ENCODE data around the gene NCOA3.

The NCOA3 gene

DNA sequence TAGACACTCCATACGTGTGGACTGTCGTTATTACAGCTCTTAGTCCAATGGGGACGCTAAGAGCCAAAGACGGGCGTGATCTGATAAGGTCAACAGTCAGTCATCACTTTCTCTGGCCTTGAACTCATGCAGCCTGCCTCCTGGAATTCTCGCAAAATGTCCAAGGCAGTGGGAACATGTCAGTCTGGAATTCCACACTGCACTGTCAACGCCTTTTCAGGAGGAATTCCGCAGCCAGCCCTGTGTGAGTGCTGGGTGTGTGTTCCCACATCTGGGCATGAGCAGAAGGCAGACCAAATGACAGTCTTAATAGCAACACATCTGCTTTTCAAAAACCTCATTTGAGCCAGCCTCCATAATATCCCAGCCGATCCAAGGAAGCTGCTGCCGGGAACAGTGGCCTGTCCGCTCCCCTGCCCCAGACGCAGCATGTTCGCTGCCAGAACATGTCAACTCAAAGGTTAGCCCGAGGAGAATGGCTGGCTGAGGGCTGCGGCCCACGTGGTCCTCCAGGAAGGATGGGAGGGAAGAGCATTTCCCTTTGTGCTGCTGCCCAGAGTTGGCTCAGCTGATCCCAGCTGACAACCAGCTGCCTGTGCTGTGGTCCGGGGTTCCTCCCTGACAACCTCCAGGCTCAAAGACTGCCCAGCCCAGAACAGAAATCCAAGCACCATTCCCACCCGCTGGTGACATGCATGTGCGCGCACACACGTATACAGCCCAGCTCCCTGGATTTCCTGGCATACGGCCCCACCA is 180.5 kb downstream of the NCOA3 start:
- DNase-seq: peak in 11 of 14 donors; percentile 11 to 74 (median 53)

DNA sequence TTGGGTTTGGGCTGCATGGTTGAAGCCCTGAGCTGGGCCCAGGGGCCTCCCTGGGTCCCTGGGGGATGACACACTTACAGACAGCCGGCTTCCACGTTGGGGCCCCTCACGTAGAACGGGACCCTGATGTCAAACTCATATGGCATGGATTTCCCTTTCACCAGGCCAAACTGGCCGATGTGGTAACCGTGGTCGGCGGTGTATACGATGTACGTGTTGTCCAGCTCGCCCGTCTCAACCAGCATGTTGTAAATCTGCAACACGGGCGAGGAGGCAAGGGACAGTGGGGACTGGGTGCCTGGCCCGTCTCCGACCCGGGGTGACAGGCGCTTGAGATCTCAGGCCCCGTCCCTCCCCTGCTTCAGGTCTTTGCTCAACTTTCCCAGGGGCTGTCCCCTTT is 181.2 kb downstream of the NCOA3 start:
- no peak for DNase-seq

DNA sequence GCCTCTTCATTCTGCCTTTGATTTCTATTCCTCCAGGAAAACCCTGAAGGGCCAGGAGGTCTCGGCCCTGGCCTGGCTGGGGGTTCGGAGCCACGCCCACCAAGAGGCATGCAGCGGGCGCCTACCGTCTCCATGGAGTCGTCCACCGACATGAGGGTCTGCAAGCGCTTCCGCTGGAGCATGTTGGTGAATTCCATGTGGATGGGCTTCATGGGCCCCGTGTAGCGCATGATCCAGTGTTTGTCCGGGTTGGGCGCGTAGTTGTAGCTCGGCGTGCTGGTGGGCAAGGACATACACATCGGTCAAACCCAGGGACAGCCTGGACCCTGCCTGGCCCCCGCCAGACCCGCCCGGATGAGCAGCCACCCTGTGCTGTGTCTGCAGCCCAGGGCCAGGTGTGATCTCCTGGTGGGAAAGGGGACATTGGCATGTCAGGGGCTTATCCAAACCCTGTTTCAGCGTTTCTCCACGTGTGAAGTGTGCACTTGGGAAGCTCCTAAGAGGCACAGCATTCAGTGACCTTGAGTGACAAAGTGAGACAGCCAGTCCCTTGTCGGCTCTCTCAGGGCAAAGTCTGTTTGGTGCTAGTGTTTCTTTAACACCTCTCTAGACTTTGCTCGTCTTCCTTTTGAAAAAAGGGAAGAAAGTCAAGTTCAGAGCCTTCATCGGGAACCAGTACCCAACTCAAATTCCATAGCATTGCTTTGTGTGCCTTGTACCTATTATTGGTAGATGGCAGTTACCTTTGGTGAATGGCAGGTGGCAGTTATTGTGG is 182.8 kb downstream of the NCOA3 start:
- DNase-seq: no peak

DNA sequence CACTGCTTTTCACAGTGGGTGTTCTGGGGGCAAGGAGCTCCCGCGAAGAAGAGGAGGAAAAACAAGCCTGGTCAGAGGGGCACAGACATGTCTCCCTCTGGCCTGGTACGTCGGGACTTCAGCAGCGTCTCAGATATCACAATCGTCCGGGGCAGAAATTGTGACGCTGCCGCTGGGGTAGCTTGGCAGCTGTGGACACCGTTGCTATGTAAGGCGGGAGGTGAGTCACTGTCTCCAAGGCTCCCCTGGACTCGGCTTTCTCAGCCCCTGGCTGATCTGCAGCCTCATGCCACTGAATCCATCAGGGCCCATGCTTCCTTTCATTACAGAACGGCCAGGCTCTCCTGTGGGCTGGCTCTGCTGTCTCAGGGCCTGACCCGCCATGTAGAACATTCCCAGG is 184.9 kb downstream of the NCOA3 start:
- peak in 5 of 14 donors; percentile 7 to 60 (median 18) for DNase-seq

DNA sequence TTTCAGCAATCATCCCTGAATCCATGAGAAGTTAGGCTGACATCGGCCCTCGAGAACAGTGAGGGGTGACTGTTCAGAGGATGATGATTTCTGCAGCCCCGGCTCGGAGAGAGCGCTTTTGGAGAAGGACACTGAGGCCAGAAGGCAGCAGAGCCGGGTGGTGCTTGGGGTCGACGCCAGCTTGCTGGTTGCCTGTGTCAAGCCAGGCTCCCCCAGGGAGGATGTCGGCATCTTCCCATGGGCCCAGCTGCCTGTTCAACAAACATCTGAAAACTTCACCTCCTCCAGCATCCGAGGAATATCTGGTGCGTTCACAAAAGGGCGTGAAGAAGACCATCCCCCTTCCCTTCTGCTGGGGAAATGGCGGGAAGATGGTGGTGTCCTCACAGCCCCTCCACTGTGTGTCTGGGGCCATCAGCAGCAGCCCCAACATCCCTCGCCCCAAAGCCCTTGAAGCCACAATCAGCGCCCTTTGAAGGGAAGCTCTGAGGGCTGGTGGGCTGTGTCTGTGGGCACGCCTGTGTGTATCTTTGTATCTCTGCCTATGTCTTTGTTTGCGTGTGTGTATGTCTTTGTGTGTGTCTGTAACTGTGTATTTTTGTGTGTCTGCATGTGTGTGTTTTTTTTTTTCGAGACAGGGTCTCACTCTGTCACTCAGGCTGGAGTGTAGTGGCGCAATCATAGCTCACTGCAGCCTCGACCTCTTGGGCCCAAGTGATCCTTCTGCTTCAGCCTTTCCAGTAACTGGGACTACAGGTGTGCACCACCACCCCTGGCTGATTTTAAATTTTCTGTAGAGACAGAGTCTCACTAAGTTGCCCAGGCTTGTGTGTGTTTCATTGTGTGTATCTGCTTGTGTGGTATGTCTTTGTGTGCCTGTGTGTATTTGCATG is 185.7 kb downstream of the NCOA3 start:
- DNase-seq: no peak

DNA sequence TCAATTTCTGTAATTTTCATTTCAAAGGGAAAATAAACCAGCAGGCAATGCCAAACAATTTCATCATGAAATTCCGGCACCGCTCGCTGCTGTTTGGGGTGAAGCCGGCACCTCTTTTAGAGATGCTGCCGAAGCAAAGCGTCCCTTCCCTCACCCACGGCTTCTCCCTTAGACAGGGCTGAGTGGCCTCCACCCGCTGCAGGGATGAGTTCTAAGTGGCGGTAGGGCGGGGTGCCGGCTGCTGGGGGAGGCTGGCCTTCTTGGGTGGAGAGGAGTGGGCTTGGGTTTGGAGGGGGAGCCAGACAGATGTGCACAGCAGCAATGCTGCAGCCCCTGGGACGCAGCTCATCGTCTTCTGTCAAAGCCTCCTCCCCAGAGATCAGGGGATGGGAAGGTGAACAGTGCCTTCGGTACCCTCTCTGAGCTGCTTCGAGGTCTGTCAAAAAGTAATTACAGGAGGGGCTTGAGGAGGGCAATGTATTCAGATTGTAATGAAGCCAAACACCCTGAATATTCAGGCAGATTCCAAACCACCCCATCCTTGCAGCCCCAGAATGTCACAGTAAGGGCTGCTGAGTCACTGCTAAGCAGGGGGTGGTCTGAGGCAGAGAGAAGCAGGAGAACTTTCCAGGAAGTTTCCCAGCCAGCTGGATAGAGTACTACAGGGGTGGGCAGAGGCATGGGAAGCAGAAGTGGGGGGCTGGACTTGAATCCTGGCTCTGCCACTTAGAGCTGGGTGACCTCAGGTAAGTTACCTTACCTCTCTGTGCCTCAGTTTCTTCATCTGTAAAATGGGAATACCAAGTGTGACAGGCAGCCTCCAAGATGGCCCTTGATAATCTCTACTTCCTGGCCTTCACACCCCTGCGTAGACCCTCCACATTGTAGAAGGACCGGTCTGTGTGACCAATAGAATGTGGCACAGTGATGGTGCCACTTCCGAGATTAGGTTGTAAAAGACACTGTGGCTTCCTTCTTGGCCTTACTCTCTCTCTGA is 187.0 kb downstream of the NCOA3 start:
- DNase-seq: no peak

DNA sequence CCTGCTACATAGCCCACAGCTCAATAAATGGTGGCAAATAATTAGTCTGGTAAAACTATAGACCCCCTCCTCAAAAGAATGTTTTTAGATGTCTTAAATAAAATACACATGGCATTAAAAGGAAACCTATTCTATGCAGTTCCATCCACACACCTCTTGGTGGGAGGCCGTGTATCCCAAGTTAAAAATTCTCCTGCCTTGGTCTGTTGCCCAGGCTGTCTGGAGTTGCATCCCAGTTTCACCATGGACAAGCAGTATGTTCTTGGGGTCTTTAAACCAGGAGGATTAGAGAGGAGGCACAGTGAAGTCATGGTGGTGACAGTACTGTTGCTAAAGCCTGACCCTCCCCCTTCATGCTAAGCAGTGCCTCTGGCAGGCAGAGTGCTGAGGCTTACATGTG is 188.0 kb downstream of the NCOA3 start:
- no peak for DNase-seq

DNA sequence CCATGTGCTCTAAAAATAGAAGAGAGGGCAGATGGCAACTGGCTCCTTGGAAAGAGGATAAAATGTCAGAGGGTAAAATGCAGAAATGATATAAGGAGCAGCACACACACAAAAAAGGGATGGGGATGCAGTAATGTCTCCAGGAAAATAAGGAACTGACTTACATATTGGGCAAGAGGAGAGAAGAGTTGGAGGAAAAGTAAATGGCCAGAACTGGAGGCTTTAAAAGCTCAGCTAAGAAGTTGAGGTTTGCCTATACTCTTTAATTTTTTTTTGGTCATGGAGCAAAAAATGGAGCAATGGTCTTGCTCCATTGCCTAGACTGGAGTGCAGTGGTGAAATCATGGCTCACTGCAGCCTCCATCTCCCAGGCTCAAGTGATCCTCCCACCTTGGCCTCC is 189.9 kb downstream of the NCOA3 start:
- DNase-seq: no peak

DNA sequence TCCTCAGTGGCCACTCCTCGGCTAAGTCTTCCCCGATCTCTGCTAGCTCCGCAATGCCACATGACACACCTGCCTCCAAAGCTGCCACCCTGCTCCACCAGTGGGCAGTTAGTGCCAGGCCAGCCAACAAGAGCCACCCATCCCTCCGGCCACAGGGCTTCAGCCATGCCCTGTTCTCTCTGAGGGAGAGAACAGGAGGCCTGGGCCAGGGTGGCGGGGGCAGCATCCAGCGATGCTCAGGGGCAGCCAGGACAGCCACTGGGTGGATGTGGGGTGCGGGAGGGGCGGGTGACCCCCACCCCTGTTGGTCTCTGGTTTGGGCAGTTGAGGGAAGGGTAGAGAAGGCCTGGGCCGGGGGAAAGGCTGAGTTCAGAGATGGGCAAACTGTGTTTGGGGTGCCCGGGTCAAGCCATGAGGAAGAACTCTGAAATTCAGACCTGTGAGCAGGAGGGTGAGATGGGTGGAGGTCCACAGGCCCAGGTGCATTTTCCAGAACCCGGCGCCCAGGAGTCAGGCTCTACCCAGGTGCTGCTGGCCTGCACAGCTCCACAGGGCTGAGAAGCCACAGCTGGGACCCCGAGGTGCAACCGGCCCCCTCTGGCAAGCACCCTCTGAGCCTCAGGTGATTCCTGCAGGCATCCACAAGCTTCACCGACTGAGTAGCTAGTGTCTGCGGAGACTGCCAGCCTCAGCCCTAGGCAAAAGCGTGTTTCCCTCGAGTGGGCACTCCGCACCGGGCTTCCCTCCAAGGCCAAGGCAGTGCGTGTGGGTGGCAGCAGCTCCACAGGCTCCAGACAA is 192.5 kb downstream of the NCOA3 start:
- no peak for DNase-seq

DNA sequence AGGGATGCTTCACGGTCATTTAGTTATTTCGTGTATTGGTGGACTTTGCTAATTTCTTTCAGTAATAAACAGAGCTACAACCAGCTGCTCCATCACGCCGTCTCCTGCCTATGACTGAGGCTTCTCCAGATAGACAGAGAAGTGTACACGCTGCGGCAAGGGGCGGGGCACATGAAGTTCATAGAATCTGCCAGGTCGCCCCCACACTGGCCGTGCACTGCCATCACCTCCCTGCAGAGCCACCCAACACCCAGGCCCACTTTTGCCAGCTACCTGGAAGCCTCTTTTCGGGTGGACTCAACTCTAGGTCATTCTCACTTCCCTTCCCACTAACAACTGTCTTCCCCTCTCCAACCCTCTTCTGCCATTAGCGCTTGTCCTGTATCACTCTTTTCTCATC is 195.2 kb downstream of the NCOA3 start:
- DNase-seq: no peak

DNA sequence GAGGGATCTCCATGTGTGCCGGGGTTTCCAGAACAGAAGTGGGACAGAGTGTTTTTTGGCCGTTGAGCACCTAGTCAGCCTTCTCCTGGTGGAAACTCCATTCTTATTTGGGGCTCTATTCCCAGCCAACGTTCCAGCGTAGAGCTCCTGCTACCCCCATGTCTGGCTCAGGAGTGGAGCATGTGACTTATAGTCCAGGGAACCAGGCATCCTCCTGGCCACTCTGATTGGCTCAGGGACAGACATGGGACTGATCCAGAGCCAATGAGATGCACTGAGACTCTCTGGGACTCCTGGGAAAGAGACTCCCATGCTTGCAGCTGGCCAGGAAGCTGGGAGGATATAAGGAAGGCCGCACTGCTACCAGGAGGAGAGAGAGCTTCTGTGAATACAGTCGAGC is 196.5 kb downstream of the NCOA3 start:
- no peak for DNase-seq

DNA sequence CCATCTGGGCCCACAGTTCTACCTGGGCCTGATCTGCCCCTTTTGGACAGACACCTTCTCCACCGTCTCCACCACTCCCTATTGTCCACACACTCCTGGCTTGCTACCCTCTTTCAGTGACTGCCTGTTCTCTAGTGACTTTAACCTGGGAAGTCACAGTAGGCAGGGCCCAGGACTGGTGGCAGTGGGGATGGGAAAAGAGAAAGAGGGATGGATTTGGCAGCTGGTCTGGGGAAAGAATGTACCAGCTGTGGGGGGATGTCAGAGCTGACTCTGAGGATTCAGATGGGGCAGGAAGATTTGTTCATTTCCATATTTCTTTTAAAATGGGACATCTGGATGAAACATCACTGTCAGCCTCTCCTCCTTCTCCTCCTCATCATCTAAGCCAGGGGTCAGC is 198.1 kb downstream of the NCOA3 start:
- no peak for DNase-seq

DNA sequence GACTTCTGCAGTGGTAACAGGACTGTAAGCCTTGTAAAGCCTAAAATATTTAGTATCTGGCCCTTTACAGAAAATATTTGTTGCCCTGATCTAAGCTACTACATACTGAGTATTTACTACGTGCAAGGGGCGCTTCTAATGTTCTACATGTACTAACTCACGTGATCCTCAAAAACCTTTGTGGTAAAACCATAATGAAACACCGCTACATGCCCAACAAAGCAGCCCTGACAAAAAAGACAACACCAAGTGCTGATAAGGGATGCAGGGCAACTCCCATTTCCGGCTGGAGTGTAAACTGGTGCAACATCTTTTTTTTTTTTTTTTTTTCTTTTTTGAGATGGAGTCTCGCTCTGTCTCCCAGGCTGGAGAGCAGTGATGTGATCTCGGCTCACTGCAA is 198.6 kb downstream of the NCOA3 start:
- DNase-seq: no peak

DNA sequence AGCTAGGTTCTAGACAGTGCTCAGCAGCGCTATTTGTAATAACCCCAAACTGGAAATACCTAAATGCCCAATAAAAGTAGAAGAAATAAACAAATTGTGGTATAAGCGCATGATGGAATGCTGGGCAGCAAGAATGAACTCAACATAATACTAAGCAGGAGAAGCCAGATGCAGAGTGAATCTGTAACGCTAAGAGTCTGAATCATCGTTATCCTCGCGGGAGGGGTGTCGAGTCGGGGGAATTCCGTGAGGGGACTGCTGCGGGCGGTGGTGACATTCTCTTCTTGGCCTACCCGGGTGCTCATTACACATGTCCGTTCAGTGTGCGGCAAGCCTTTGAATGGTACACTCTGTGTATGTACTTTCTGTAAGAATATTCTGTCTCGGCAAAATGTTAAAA is 199.9 kb downstream of the NCOA3 start:
- no peak for DNase-seq

DNA sequence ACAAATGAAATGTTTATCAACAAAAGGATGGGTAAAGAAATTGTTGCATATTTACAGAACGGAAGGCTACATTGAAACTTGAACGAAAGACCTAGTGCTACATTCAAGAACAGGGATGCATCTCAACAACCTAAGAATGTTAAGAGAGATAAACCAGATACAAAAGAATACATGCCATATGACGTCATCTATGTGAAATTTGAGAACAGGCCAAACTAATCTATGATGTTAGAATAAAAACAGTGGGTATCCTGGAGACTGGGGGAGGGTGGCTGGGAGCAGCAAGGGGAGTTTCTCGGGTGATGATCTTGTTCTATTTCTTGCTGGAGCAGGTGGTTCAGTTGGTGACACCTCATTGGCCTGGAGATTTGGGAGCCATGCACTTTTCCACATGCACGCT is 202.1 kb downstream of the NCOA3 start:
- DNase-seq: no peak

DNA sequence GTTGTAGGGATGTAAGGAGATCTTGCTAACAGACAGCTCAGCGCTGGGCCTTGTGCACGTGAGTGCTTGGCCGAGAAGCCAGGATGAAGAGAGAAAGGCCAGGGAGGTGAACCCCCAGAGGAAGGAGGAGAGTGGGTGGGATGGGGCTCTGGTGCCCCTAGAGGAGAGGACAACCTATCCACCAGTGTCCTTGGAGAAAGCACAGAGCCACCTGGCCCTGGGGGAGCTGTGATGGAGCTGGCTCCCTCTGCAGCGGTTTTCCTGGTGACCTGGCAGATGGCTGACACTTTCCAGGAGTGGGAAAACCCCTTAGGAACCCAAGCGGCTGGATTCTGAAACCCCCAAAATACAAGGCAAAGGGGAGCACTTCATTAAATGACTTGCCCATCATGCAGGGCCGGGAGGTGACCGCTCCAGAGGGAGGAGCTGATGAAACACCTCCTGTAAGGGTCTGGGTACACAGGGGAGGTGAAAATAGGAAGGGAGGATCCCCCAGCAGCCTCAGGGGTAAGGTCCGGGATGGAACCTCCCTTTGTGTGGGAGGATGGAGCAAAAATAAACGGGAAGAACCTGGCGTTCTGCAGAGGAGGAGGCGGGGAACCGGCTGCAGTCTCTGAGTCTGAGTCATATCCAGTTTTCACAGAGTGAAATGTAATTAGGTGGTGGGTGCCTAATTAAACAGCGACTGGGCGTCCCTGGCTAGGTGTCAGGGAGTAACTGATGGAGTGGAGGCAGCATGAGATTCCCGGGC is 203.2 kb downstream of the NCOA3 start:
- DNase-seq: no peak

DNA sequence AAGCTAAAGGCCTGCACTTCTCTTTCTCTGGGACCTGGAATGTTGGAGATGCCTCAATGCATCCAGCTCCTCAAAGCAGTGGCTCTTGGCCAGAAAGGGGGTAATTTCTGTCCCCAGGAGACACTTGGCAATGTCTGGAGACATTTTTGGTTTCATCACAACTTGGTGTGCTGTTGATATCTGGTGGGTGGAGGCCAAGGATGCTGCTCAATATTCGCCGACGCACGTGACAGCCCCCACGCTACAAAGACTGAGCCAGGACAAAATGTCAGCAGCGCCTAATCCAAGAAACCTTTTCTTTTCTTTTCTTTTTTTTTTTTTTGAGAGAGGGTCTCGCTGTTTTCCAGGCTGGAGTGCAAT is 203.8 kb downstream of the NCOA3 start:
- DNase-seq: no peak

DNA sequence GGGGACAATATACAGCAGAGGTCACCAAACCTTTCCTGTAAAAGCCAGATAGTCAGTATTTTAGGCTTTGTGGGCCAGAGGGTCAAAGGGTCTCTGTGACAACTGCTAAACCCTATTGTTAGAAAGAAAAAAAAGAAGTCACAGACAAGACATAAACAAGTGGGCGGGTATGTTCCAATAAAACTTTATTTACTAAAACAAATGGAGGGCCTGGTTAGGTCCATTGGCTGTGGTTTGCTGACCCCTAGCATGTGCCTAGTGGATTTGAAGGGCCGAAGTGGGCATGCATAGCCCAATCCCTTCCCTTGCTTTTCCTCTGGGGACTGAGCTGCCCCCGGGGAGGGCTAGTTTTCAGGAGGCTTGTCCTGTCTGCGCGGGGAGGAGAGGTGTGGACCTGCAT is 204.7 kb downstream of the NCOA3 start:
- no peak for DNase-seq

All from C1 segment of cervical spinal cord (tissue), 14 donors.